ENCODE results near the gene LRRC55.
"Not testable (repeated sequence)": the region's sequence is repeated elsewhere in the genome, so short reads cannot be mapped to it uniquely, and the experiment has no call there.

The LRRC55 gene

GRCh38 chr11:57162179-57162898 lies 19.4 kb upstream of the LRRC55 start:
- no peak for DNase-seq

- DNase-seq: no peak
Measured at GRCh38 chr11:57163160-57163868, 18.4 kb upstream of the LRRC55 start.

GRCh38 chr11:57164317-57164716 lies 17.4 kb upstream of the LRRC55 start:
- no peak for DNase-seq

DNA sequence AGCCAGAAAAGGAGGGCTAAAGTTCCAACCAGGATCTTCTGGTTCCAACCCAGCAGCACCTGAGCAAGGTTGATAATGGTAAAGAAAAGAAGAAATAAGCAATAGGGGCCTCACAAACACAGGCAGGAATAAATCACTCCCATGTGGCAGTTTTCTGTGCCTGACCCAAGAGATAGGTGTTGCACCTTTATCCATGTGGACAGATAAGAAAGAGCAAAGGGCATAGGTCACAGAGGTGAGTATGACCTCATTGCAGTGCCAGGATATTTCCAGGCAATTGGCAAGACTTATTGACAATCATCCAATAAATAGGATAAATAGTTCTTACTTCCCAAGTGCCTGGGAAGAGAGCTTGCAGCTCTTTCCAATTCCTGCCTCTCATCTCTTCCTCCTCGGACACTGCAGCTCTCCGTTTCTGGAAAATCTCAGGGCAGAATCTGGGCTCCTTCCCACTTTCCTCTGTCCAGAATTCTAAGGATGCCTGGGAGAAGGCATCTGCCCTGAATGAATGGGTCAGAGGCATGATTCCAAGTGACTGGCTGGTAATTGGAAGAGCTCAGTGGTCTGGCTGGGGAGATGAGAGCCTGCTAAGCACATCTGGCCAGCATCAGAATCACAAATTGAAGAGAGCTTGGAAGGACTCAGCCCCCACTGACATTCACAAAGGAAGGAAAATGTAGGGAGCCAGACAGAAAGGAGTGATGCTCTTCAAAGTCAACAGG lies 14.5 kb upstream of the LRRC55 start:
- no peak for DNase-seq

DNA sequence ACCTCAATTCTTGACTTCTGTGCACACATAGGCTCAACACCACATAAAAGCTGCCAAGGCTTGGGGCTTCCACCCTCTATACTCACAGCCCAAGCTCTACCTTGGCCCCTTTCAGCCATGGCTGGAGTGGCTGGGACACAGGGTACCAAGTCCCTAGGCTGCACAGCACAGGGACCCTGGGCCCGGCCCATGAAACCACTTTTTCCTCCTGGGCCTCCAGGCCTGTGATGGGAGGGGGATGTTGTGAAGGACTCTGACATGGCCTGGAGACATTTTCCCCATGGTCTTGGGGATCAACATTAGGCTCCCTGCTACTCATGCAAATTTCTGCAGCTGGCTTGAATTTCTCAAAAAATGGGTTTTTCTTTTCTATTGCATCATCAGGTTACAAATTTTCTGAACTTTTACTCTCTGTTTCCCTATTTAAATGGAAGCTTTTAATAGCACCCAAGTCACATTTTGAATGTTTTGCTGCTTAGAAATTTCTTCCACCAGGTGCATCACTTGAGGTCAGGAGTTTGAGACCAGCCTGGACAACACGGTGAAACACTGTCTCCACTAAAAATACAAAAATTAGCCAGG lies 11.9 kb upstream of the LRRC55 start:
- not testable (repeated sequence) for DNase-seq

GRCh38 chr11:57172031-57172430 lies 9.7 kb upstream of the LRRC55 start:
- no peak for DNase-seq

GRCh38 chr11:57174656-57175055 lies 7.1 kb upstream of the LRRC55 start:
- no peak for DNase-seq

GRCh38 chr11:57175478-57175877 lies 6.3 kb upstream of the LRRC55 start:
- DNase-seq: no peak

DNA sequence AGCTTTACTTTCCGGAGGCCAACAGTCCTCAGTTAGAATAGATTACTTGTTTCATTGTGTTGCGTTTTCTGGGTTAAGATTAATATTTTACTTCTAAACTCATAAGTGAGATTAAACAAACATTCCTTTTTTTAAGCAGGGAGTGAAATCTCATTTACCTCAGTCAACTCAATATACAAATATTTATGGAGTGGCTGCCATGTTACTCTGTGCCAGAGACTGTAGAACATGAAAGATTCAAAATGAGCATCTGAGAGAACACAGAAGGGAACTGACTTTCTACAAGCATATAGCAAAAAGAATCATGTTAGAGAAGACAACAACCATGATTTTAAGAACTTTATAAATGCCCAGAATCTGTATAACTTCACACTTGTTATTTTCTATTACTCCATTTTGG lies 3.4 kb upstream of the LRRC55 start:
- no peak for DNase-seq

GRCh38 chr11:57179681-57180080 lies 2.1 kb upstream of the LRRC55 start:
- no peak for DNase-seq

DNA sequence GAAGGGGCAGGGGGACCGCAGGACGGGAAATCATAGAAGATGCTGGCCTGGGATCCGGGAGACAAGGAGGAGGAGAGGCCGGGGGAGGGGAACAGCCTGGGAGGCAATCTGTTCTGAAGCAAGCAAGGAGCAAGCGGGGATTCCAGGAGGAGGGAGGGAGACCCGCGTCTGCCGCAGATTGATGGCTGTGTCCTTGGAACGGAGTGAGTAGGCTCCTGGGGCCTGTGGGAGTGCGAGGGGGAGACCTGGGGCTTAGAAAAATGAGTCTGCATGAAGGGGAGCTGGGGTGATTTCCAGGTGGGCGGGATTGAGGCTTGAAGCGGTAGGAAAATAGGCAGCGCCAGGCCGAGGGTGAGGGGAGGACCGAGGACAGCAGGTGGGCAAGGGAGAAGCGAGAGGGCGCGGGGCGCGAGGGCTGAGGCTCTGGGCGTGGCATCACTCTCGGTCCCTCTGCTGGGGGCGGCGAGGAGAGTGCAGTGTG lies 1.6 kb upstream of the LRRC55 start:
- no peak for DNase-seq

- DNase-seq: no peak
Measured at GRCh38 chr11:57180964-57181363, 789 bp upstream of the LRRC55 start.

- DNase-seq: no peak
Measured at GRCh38 chr11:57182896-57183295, 1.1 kb downstream of the LRRC55 start.

DNA sequence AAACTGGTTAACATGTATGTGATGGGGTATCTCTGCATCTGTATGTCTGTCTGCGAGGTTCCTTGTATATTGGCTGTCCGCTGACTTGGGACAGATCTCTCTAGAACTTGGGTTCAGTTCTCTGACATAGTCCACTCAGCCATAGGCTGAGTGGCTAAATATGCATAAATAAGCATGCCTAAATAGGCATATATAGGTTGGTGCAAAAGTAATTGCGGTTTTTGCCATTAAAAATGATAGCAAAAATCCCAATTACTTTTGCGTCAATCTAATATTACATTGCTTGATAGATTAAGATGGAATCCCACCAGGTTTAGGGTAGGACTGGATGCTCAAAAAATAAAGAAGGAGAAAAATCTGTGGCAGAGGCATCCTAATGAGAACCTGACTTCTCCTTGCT lies 8.8 kb downstream of the LRRC55 start:
- DNase-seq: no peak

DNA sequence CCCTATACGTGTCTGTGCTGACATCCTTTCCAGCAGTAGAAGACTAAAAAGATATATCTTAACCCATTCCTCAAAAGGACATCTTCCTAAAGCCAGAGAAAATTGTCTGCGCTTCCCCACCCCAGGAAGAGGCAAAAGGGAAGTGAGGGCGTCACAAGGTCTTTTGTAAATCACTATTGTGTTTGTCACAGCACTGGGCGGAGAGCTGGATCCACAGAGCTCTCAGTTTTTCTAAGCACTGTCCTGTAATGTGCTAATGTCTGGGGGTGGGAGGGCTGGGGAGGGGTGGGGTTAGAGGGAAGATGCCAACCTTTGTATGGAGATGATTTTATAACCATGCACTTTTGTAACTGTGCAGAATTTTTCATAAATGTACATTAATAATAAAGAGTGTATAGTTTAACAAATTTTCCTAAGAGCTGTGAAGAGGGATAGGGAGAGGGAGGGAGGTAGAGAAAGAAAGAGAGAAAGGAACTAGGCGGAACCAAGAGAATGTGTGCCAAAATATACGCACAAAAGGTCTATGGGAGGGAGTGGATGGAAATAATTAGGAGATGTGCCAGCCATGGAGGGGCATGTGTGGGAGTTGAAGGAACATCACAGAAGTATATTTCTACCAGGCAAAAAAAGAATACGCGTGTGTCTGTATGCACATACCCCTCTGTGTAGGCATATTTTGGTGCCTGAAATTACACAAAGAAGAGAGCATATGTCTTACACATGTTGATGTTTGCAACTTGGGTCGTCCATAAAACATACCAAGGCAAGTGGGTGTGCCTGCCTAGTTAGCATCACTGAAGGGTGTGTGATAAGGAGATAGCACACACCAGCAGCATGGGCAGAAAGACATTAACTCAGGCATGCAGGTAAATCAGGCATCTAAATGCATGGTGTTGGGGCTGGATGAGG lies 9.8 kb downstream of the LRRC55 start:
- no peak for DNase-seq

GRCh38 chr11:57192316-57192715 lies 10.6 kb downstream of the LRRC55 start:
- DNase-seq: no peak

- no peak for DNase-seq
Measured at GRCh38 chr11:57196596-57196995, 14.8 kb downstream of the LRRC55 start.

- DNase-seq: no peak
Measured at GRCh38 chr11:57197762-57198161, 16.0 kb downstream of the LRRC55 start.

DNA sequence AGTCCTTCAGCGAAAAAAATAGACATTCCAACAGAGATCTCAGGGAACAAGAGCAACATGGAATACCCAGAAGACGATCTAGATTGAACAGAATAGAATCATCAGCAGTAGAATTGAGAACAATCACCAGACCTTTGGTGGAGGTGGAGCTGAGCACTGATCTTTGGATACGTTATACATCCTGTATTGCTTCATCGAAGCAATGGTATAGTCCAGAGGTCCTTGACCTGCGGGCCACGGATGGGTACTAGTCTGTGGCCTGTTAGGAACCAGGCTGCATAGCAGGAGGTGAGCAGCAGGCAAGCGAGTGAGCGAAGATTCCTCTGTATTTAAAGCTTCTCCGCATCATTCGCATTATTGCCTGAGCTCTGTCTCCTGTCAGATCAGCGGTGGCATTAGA lies 17.6 kb downstream of the LRRC55 start:
- DNase-seq: no peak

DNA sequence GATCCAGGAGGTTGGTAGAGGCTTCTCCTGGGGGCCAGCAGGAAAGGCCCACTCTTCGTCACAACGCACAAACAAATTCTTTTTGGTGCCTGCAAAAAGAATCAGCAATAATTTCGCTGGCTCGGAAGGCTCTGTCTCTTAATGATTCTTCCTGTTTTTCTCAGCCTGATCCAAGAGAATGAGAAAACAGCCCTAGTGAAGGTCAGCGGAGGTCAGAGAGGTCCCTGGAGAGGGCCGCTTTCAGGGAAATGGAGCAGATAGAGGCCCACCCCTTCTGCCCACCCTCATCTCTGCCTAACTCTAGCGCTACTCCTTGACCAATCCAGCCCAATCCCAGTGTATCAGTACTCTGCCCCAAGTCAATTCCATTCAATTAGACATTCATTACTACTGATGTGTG lies 19.2 kb downstream of the LRRC55 start:
- no peak for DNase-seq

DNA sequence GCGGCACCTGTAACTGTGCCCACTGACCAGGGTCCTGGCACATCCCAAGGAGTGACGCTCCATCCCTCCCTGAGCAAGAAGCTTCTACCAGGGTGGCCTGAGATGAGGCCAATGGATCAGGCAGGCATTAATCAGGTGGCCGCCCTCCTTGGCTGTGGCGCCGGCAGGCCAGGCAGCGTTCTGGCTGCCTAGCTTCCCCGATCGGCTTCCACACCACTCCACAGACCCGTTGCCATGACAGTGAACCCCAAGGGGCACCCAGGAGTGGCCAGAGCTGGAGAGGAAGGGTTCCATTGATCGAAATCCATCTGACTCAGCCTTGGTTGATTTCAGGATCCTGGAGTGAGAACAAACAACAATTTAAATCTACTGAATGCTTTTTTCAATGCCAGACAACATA lies 20.5 kb downstream of the LRRC55 start:
- no peak for DNase-seq

GRCh38 chr11:57203359-57203758 lies 21.6 kb downstream of the LRRC55 start:
- no peak for DNase-seq
